ENCODE results near the gene TIGD6. TPM values are rescaled to one million over a fixed set of nuclear protein-coding genes. Genes with fewer than 3 reads are reported as not detected.

Gene TIGD6
- total and polyA plus RNA-seq, 2 donors (not counting 3 experiments of a cell fraction or from before 2014, with no cell fraction given), result 3.6 to 5.4 TPM

DNA sequence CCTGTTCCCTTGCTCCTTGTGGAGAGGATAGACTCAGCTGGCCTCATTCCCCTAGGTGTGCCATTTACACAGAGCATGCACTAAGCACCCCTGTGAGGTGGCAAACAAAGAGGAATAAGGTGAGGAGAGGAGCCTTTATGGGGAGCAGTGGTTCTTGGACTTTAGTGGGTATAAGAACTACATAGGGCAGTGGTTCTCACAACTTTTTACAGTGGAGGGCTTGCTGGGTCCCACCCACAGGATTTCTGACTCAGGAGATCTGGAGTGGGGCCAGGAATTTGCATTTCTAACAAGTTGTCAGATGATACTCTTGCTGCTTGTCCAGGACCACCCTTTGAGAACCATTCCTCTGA lies 43.9 kb upstream of the TIGD6 start:
- Histone ChIP-seq H3K27ac (ENCODE audit: insufficient read depth, low read depth, low read length) (peak overlapping the region; percentile 58), H3K79me2 (ENCODE audit: control insufficient read depth, insufficient read depth, low read length) (no peaks in the 10 kb centered on the region), H3K9ac (replicated peaks; ENCODE audit: extremely low read depth, insufficient read depth, low read length) (peak overlapping the region; percentile 19), H3K9me3 (replicated peaks; ENCODE audit: control insufficient read depth, insufficient read depth, low read length) (no peaks in the 10 kb centered on the region), H3K27me3 (ENCODE audit: control insufficient read depth in 2 of 2, insufficient read depth in 2 of 2, low read length in 2 of 2) (no peaks in the 10 kb centered on the region), H2AFZ (ENCODE audit: low read depth, low read length) (peak overlapping the region; percentile 28), H3K9me1 (replicated peaks; ENCODE audit: control insufficient read depth, extremely low read depth, insufficient read depth, low read length) (no peaks in the 10 kb centered on the region), H3K4me1 (ENCODE audit: control insufficient read depth, extremely low read depth, insufficient read depth, low read length) (peaks cover 21% of the 10 kb centered on the region), H3K36me3 (ENCODE audit: control insufficient read depth in 2 of 2, extremely low read depth in 1 of 2, insufficient read depth in 2 of 2, low read length in 2 of 2) (peaks cover 23 to 53% of the 10 kb centered on the region in 2 experiments), H3K4me2 (ENCODE audit: insufficient read depth, low read length) (peak overlapping the region; percentile 75), H4K20me1 (replicated peaks; ENCODE audit: control insufficient read depth, extremely low read depth, insufficient read depth, low read length) (no peaks in the 10 kb centered on the region), H3K4me3 (replicated peaks in 1 of 3; ENCODE audit: insufficient read depth in 1 of 3, low read depth in 1 of 3, low read length in 3 of 3) (no peak overlapping the region)
- DNase-seq (ENCODE audit: low read depth, low spot score) (peak; percentile 83), FAIRE-seq (peak; percentile 92)
- ChIA-PET CTCF (interaction anchor here (0.7 to 1.2 kb wide), 5 partner anchors 10 to 210 kb away, joined by 3 to 7 read pairs (median 3); no protein-coding TSS in a partner anchor), POLR2A (no interaction called here)
- TF ChIP-seq FOS (IDR thresholded peaks at IDR 0.05; ENCODE audit: borderline replicate concordance, insufficient read depth, low read length) (peak; percentile 57), MYC (IDR thresholded peaks at IDR 0.05; ENCODE audit: low read depth, low read length) (no peak)
- intact Hi-C loops (cut with micrococcal nuclease) (loop anchor here (1.0 kb wide), 2 partner anchors 22 to 43 kb away; no protein-coding TSS in a partner anchor), dilution Hi-C loops (cut with MboI; ENCODE audit: extremely low pct_ligation_motif_present, low sequenced_read_pairs) (no loop called here)
- BruUV-seq (replicated peaks), result no TSS peak

DNA sequence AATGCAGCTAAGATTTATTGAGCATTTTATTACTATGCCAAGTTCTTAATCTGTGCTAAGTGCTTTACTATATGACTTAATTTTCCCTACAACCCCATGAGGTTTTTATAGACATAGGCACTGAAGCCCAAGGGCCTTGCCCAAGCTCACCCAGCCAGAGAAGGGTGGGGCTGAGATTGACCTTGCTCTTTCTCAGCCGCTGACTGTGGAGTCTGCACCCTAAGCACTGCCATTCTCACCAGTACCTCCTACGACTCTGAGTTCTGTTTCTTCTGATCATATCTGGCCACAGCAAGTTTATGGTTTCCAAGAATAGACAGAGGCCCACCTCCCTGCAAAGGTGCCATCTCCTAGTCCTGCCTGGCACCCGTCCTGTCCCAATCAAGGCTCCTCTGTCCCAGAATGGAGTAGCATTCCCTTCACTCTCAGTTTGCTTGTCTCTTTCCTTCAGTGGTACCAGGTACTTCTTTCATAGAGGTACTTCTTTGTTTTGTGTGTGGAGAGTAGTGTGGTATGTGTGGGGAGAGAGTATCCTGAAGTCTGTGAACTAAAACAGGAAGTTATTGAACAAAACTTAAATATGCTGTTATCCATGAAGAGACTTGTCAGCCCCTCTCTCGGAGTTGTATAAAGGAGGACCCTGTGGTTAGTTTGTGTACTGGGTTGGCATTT lies 43.3 kb upstream of the TIGD6 start:
- TF ChIP-seq EZH2 (IDR thresholded peaks at IDR 0.05; ENCODE audit: borderline replicate concordance, low read depth, low read length, severe bottlenecking), result no peak
- no peak for TF ChIP-seq MYC (IDR thresholded peaks at IDR 0.05; ENCODE audit: low read depth, low read length)
- TF ChIP-seq JUN (IDR thresholded peaks at IDR 0.05; ENCODE audit: borderline replicate concordance, insufficient read depth, insufficient read length, low read depth), result no peak
- TF ChIP-seq POLR2A (IDR thresholded peaks at IDR 0.05; ENCODE audit: low read depth, low read length), result no peak
- no peak for TF ChIP-seq GATA2 (IDR thresholded peaks at IDR 0.05; ENCODE audit: insufficient read depth, insufficient read length, low read depth, low read length)
- TF ChIP-seq, protein P1, sequence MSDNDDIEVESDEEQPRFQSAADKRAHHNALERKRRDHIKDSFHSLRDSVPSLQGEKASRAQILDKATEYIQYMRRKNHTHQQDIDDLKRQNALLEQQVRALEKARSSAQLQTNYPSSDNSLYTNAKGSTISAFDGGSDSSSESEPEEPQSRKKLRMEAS (IDR thresholded peaks at IDR 0.05; ENCODE audit: insufficient read depth, insufficient read length), result no peak
- no peak for TF ChIP-seq POLR2AphosphoS5 (IDR thresholded peaks at IDR 0.05; ENCODE audit: insufficient read depth, low read depth, low read length)
- TF ChIP-seq FOS (IDR thresholded peaks at IDR 0.05; ENCODE audit: borderline replicate concordance, insufficient read depth, low read length), result no peak
- TF ChIP-seq, protein P2, sequence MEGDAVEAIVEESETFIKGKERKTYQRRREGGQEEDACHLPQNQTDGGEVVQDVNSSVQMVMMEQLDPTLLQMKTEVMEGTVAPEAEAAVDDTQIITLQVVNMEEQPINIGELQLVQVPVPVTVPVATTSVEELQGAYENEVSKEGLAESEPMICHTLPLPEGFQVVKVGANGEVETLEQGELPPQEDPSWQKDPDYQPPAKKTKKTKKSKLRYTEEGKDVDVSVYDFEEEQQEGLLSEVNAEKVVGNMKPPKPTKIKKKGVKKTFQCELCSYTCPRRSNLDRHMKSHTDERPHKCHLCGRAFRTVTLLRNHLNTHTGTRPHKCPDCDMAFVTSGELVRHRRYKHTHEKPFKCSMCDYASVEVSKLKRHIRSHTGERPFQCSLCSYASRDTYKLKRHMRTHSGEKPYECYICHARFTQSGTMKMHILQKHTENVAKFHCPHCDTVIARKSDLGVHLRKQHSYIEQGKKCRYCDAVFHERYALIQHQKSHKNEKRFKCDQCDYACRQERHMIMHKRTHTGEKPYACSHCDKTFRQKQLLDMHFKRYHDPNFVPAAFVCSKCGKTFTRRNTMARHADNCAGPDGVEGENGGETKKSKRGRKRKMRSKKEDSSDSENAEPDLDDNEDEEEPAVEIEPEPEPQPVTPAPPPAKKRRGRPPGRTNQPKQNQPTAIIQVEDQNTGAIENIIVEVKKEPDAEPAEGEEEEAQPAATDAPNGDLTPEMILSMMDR (IDR thresholded peaks at IDR 0.05; ENCODE audit: extremely low read depth in 1 of 2, insufficient read depth in 1 of 2, low read depth in 1 of 2, low read length in 2 of 2), result no peak
- ChIA-PET POLR2A (no interaction called here), CTCF (interaction anchor here (0.7 to 1.2 kb wide), 5 partner anchors 9 to 174 kb away, joined by 3 to 7 read pairs (median 3); no protein-coding TSS in a partner anchor)
- Histone ChIP-seq H2AFZ (ENCODE audit: low read depth, low read length) (no peak overlapping the region), H3K79me2 (ENCODE audit: control insufficient read depth, insufficient read depth, low read length) (no peaks in the 10 kb centered on the region), H3K27me3 (ENCODE audit: control insufficient read depth in 2 of 2, insufficient read depth in 2 of 2, low read length in 2 of 2) (no peaks in the 10 kb centered on the region), H3K9me3 (replicated peaks; ENCODE audit: control insufficient read depth, insufficient read depth, low read length) (no peaks in the 10 kb centered on the region), H4K20me1 (replicated peaks; ENCODE audit: control insufficient read depth, extremely low read depth, insufficient read depth, low read length) (no peaks in the 10 kb centered on the region), H3K9me1 (replicated peaks; ENCODE audit: control insufficient read depth, extremely low read depth, insufficient read depth, low read length) (no peaks in the 10 kb centered on the region), H3K9ac (replicated peaks; ENCODE audit: extremely low read depth, insufficient read depth, low read length) (peak overlapping the region; percentile 19), H3K4me1 (ENCODE audit: control insufficient read depth, extremely low read depth, insufficient read depth, low read length) (peaks cover 21% of the 10 kb centered on the region), H3K36me3 (ENCODE audit: control insufficient read depth in 2 of 2, extremely low read depth in 1 of 2, insufficient read depth in 2 of 2, low read length in 2 of 2) (peaks cover 23 to 48% of the 10 kb centered on the region in 2 experiments), H3K27ac (ENCODE audit: insufficient read depth, low read depth, low read length) (peak overlapping the region; percentile 58), H3K4me3 (replicated peaks in 1 of 3; ENCODE audit: insufficient read depth in 1 of 3, low read depth in 1 of 3, low read length in 3 of 3) (no peak overlapping the region), H3K4me2 (ENCODE audit: insufficient read depth, low read length) (peak overlapping the region; percentile 75)
- intact Hi-C loops (cut with micrococcal nuclease), result loop anchor here (1.0 kb wide), 2 partner anchors 21 to 42 kb away; no protein-coding TSS in a partner anchor
- no TSS peak for BruUV-seq (replicated peaks)
- DNase-seq (ENCODE audit: low read depth, low spot score) (no peak), FAIRE-seq (no peak)
- dilution Hi-C loops (cut with MboI; ENCODE audit: extremely low pct_ligation_motif_present, low sequenced_read_pairs), result no loop called here
